PC-9 (cell line): ENCODE data around the gene KCTD6. TPM values are rescaled to one million over a fixed set of nuclear protein-coding genes. Genes with fewer than 3 reads are reported as not detected.

Experiments used
- BruUV-seq: library from RNA; stranded (reverse); fragments of 400-500 nt; replicated peaks from 2 replicates; lab custom pipeline; 2021; lab: Mats Ljungman, UMichigan
- CTCF ChIA-PET: fragments of 300-600 bp; sonication (Branson Sonifier 250); formaldehyde crosslinking; loops from one replicate; lab custom pipeline; 2022; ENCODE audit warnings: antibody characterized with exemption; lab: Charles Lee
- POLR2A ChIA-PET: fragments of 300-600 bp; sonication (Branson Sonifier 250); formaldehyde crosslinking; loops from one replicate; lab custom pipeline; 2022; ENCODE audit warnings: antibody characterized with exemption; ENCODE audit not compliant: unreplicated experiment; lab: Charles Lee
- DNase-seq, 2 experiments: peaks; one replicate each; pipeline versions ENCODE4 v3.0.0 to v3.0.0-alpha.2; 2015 to 2022; ENCODE audit warnings: mixed read lengths in 1 of 2
- H2AFZ ChIP-seq: fragments of 200-600 bp; sonication (generic); 2 replicates; pipeline ENCODE4 v1.8.1; 2017; ENCODE audit warnings: antibody characterized with exemption
- H3F3A ChIP-seq: fragments of 200-600 bp; sonication (generic); 2 replicates; pipeline ENCODE4 v1.8.1; 2017; ENCODE audit warnings: antibody characterized with exemption, mild to moderate bottlenecking, low read depth; ENCODE audit not compliant: insufficient read depth
- H3K27ac ChIP-seq: fragments of 200-600 bp; sonication (generic); 2 replicates; pipeline ENCODE4 v1.6.1; 2016; ENCODE audit warnings: mixed run types
- H3K27me3 ChIP-seq: fragments of 200-600 bp; sonication (generic); 2 replicates; pipeline ENCODE4 v1.6.1; 2016; ENCODE audit warnings: low read depth, mixed run types; ENCODE audit not compliant: insufficient read depth
- H3K36me3 ChIP-seq: fragments of 200-600 bp; sonication (generic); 2 replicates; pipeline ENCODE4 v1.6.1; 2016; ENCODE audit warnings: low read depth, mixed run types
- H3K4me1 ChIP-seq: fragments of 200-600 bp; sonication (generic); replicated peaks from 2 replicates; pipeline ENCODE4 v1.6.1; 2016; ENCODE audit warnings: mixed run types; ENCODE audit not compliant: insufficient read depth
- H3K4me2 ChIP-seq: fragments of 200-600 bp; sonication (generic); 2 replicates; pipeline ENCODE4 v1.6.1; 2017; ENCODE audit warnings: mixed run types
- H3K4me3 ChIP-seq: fragments of 200-600 bp; sonication (generic); 2 replicates; pipeline ENCODE4 v1.6.1; 2016; ENCODE audit warnings: mixed run types
- H3K79me2 ChIP-seq: fragments of 200-600 bp; sonication (generic); 2 replicates; pipeline ENCODE4 v1.6.1; 2017; ENCODE audit warnings: low read depth, mixed run types
- H3K9me2 ChIP-seq: fragments of 200-600 bp; sonication (generic); 2 replicates; pipeline ENCODE4 v1.8.1; 2017; ENCODE audit warnings: mild to moderate bottlenecking; ENCODE audit not compliant: insufficient read depth
- H3K9me3 ChIP-seq: fragments of 200-600 bp; sonication (generic); 2 replicates; pipeline ENCODE4 v1.8.1; 2016; ENCODE audit warnings: low read depth; ENCODE audit not compliant: insufficient read depth
- H4K20me1 ChIP-seq: fragments of 200-600 bp; sonication (generic); 2 replicates; pipeline ENCODE4 v1.8.1; 2017; ENCODE audit not compliant: insufficient read depth
- CTCF ChIP-seq: fragments of 200-600 bp; sonication (generic); conservative IDR thresholded peaks from 2 replicates; pipeline ENCODE4 v1.6.1; 2017; ENCODE audit warnings: mixed run types, antibody characterized with exemption, mild to moderate bottlenecking, moderate library complexity
- EZH2 ChIP-seq: fragments of 200-600 bp; sonication (generic); IDR thresholded peaks from 2 replicates; pipeline ENCODE4 v1.8.0; 2017; ENCODE audit warnings: antibody characterized with exemption, low read depth
- intact Hi-C: fragments of 100-400 bp; cut with micrococcal nuclease; formaldehyde crosslinking; loops from one replicate; pipeline ENCODE4 v1.10.0; 2022; ENCODE audit not compliant: unreplicated experiment
- total RNA-seq: library from RNA; stranded (reverse); gene quantifications from 2 replicates; pipeline ENCODE4 v1.2.3, GENCODE V29; 2021

KCTD6 gene
- total RNA-seq, 1 experiment from 2014 or later = 10.3 TPM

- DNase-seq = no peak
- Histone ChIP-seq H3F3A (no peaks in the 10 kb centered on the region; the same call in 1 of the 2 replicates), H3K4me2 (0 out of 2 replicates have a peak overlapping the region, but pooled peaks have one; percentile 7), H2AFZ (no peak overlapping the region), H3K9me2 (no peaks in the 10 kb centered on the region), H3K79me2 (no peaks in the 10 kb centered on the region), H3K9me3 (no peaks in the 10 kb centered on the region), H3K36me3 (0 out of 2 replicates have a peak, but pooled peaks cover 2% of the 10 kb centered on the region), H3K27me3 (no peaks in the 10 kb centered on the region), H3K4me1 (peaks cover 15% of the 10 kb centered on the region), H3K27ac (no peak overlapping the region), H4K20me1 (no peaks in the 10 kb centered on the region), H3K4me3 (no peak overlapping the region)
- TF ChIP-seq EZH2 (no peak), CTCF (no peak)
- ChIA-PET POLR2A (interaction anchor here (0.6 to 0.7 kb wide), 3 partner anchors 36 to 1046 kb away, joined by 3 to 4 read pairs (median 3); no protein-coding TSS in a partner anchor), CTCF (no interaction called here)
- intact Hi-C loops = no loop called here
- BruUV-seq = no TSS peak
These were observed 15.6 kb downstream of the KCTD6 start for GRCh38 chr3:58507356-58508078.

GRCh38 chr3:58508437-58508836, 16.5 kb downstream of the KCTD6 start:
- no TSS peak for BruUV-seq
- H3K4me1 ChIP-seq = peaks cover 10% of the 10 kb centered on the region
- no peaks in the 10 kb centered on the region for H3K9me2 ChIP-seq
- no peaks in the 10 kb centered on the region for H4K20me1 ChIP-seq
- no peak overlapping the region for H2AFZ ChIP-seq
- TF ChIP-seq CTCF (no peak), EZH2 (no peak)
- POLR2A ChIA-PET = no interaction called here
- H3K4me3 ChIP-seq = no peak overlapping the region
- no peaks in the 10 kb centered on the region for H3K36me3 ChIP-seq
- no peaks in the 10 kb centered on the region for H3K27me3 ChIP-seq
- no peaks in the 10 kb centered on the region for H3K9me3 ChIP-seq
- H3K79me2 ChIP-seq = no peaks in the 10 kb centered on the region
- no peak overlapping the region for H3K27ac ChIP-seq
- H3F3A ChIP-seq = no peaks in the 10 kb centered on the region; the same call in 1 of the 2 replicates
- CTCF ChIA-PET = no interaction called here
- no peak overlapping the region for H3K4me2 ChIP-seq
- no peak for DNase-seq
- intact Hi-C loops = no loop called here

- Histone ChIP-seq H3K36me3 (no peaks in the 10 kb centered on the region), H3K9me2 (no peaks in the 10 kb centered on the region), H3K4me3 (no peak overlapping the region), H3K4me2 (no peak overlapping the region), H3K4me1 (no peaks in the 10 kb centered on the region; the same call in 1 of the 2 replicates), H3K79me2 (no peaks in the 10 kb centered on the region), H3K27ac (no peak overlapping the region), H3K9me3 (no peaks in the 10 kb centered on the region), H3K27me3 (no peaks in the 10 kb centered on the region), H4K20me1 (no peaks in the 10 kb centered on the region), H2AFZ (no peak overlapping the region), H3F3A (no peaks in the 10 kb centered on the region)
- BruUV-seq = no TSS peak
- POLR2A ChIA-PET = no interaction called here
- no peak for TF ChIP-seq CTCF
- TF ChIP-seq EZH2 = no peak
- DNase-seq = no peak
- CTCF ChIA-PET = interaction anchor here (0.9 kb wide), 1 partner anchor 193 kb away, joined by 3 read pairs; no protein-coding TSS in a partner anchor
- intact Hi-C loops = no loop called here
These were observed 22.5 kb downstream of the KCTD6 start for GRCh38 chr3:58514405-58514804.
